Hematopoietic multipotent progenitor cell treated with erythropoietin and hydrocortisone succinate and interleukin-3 and kit ligand, for 15 days (in vitro differentiated cells): Measurements from ENCODE around the gene KRTAP5-2.
A peak's percentile ranks its signal among the peaks of the same experiment; 100 is the strongest.
"Not testable (repeated sequence)": the region's sequence is repeated elsewhere in the genome, so short reads cannot be mapped to it uniquely, and the experiment has no call there.

Experiments
- DNase-seq: peaks from one replicate; pipeline ENCODE4 v3.0.0-alpha.2; 2015; ENCODE audit warnings: low spot score

Gene KRTAP5-2

DNA sequence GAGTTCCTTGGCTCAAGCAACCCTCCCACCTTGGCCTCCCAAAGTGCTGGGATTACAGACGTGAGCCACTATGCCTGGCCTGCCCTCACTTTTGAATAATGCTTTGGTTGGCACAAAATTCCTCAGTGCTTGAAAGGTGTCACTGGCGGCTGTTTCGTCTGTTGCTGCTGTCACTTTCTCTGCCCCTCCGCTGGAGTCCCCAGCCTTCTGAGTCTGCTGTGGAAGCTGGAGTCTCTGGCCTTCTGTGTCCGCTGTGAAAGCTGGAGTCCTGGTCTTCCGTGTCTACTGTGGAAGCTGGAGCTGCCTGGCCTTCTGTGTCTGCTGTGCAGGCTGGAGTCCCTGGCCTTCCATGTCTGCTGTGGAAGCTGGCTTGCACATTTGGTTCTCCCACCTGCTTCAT, 8.1 kb downstream of the KRTAP5-2 start:
- DNase-seq: no peak

DNA sequence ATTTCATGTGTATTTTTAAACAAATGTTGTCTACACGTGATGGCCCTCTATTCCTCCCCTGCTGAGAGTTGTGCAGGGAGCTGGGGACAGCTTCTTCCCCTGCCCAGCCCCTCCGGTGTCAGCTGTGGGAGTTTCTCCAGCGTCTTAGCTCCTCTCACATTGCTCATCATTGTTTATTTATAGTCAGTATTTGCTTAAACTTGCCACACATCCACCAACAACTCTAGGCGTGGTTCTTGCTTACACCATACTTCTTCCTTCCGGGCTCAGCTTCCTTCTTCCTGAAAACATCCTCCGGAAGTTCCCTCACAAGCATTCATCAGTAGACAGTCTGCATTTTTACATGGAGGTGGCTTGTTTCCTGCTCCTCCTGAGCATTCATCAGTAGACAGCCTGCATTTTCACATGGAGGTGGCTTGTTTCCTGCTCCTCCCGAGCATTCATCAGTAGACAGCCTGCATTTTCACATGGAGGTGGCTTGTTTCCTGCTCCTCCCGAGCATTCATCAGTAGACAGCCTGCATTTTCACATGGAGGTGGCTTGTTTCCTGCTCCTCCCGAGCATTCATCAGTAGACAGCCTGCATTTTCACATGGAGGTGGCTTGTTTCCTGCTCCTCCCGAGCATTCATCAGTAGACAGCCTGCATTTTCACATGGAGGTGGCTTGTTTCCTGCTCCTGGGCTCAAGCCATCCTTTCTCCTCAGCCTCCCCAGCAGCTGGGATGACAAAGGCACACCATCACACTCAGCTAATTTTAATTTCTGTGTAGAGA, 8.7 kb downstream of the KRTAP5-2 start:
- not testable (repeated sequence) for DNase-seq

DNA sequence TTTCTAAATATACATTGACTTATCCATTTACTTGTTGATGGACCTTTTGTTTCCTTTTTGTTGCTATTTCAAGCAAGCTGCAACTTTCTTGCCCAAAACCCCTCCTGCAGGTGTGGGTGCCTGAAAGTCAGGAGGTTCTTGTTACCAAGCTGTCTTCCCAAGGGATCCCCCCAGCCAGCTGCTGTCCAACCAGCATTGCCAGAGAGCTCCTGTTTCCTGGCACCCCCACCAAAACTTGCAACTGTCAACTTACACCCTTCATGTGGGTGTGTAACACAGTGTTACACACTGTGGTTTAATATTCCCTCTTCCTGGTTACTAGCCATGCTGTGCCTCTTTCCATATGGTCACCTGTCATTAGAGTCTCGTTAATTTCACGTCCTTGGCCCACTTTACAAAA, 11.4 kb downstream of the KRTAP5-2 start:
- no peak for DNase-seq

DNA sequence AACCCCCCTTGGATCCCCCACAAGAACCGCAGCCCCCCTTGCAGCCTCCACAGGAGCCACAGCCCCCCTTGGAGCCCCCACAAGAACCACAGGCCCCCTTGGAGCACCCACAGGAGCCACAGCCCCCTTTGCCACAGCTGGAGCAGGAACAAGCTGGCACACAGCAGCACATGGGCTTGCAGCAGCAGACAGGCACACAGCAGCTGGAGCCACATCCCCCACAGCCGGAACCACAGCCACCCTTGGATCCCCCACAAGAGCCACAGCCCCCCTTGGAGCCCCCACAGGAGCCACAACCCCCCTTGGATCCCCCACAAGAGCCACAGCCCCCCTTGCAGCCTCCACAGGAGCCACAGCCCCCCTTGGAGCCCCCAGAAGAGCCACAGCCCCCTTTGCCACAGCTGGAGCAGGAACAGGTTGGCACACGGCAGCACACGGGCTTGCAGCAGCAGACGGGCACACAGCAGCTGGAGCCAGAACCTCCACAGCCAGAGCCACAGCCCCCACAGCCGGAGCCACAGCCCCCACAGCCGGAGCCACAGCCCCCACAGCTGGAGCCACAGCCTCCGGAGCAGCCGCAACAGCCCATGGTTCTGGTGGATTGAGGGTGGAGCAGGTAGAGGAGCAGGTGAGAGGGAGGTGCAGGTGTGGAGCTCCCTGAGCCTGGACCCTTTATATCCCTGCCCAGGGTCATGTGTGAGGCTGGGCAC, 13.3 kb downstream of the KRTAP5-2 start, which contains the start of gene KRTAP5-1:
TSS of gene KRTAP5-1 (minus strand) at position 623 of the 710 bp plus-strand sequence. CDS start at position 589, 34 bp downstream.
- DNase-seq: not testable (repeated sequence)

DNA sequence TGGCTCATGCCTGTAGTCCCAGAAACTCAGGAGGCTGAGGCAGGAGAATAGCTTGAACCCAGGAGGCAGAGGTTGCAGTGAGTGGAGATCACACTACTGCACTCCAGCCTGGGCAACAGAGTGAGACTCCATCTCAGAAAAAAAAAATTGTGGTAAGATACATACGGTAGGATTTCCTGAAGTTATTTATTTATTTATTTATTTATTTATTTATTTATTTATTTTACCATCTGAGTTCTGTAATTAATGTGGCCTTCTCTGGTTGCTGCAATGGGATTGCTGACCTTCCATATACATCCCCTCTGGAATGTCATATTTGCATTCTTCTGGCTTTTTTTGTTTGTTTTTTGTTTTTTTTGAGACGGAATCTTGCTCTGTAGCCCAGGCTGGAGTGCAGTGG, 15.2 kb downstream of the KRTAP5-2 start:
- DNase-seq: not testable (repeated sequence)

DNA sequence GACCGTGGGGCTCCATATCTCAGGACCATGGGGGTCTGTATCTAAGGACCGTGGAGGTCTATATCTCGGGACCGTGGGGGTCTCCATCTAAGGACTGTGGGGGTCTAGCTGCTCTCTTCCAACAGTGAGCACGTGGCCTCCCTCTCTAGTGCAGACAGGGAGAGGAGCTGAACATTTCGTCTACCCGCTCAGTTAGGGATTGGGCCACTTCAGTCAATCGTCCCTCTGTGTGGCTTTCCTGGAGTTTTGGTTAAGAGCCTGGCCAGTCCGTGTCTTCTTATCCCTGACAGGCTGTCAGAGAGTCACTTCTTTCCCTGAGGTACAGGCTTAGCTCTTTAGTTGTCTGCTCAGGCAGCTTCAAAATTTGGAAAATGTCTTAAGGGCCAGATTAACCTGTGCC, 16.1 kb downstream of the KRTAP5-2 start:
- DNase-seq: no peak

DNA sequence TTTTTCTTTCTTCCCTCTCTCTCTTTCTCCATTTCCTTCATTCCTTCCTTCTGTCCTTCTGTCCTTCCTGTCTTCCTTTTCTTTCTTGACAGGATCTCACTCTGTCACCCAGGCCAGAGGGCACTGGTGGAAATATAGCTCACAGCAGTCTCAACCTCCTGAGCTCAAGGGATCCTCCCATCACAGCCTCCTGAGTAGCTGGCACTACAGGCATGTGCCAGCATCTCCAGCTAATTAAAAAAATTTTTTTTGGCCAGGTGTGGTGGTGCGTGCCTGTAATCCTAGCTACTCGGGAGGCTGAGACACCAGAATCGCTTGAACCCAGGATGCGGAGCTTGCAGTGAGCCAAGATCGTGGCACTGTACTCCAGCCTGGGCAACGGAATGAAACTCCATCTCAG, 21.3 kb downstream of the KRTAP5-2 start:
- no peak for DNase-seq

DNA sequence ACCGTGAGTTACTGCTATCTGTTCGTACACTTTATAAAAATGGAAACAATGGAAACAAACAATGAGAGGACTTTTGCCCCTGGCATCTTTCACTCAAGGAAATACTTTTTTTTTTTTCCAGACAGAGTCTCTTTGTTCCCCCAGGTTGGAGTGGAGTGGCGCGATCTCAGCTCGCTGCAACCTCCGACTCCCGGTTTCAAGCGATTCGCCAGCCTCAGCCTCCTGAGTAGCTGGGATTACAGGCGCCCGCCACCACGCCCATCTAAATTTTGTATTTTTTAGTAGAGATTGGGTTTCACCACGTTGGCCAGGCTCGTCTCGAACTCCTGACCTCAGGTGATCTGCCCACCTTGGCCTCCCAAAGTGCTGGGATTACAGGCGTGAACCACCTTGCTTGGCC, 22.3 kb downstream of the KRTAP5-2 start:
- not testable (repeated sequence) for DNase-seq

DNA sequence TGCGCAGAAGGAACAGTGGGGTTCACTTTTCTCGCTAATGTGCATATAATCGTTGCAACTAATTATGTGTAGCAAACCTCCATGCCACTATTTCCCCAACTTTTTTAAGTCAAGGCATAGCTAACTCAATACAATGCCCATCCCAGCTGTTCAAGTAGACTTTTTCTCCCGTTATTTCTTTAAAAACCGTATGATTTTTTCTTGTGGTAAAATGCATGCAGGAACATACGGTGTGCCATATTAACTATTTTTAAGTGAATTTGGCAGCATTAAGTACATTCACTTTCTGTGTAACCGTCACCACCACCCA, 23.2 kb downstream of the KRTAP5-2 start:
- no peak for DNase-seq

DNA sequence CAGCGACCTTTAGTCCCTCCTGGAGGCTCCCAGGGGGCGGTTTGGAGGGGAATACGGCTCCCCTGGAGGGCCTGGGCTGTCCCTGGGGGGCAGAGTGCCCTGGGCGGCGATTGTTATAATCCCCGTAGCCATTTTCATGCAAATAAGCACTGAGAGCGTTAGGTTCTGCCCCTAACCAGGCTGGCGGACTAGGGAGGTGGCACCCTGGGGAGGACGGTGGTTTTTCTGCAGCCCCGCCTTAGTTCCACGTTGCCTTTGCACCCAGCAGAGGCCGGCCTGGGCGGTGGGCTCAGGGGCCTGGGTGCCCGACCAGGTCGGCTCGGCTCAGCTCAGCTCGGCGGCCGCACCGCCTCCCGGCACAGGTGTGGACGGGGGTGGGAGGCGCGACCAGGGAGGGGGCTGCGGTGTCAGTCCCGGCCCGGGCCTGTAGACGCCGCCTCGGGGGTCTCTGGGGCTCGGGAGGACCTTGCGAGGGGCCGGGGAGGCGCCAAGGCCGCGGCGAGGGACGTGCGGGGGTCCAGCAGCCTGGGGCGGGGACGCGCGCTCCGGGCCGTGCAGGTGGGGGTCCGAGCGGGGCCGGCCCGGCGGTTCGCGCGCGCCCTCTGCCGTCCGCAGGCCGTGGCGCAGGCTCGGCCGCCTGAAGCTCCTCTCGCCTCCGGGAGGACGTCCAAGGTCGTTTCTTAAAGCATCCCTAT, 23.7 kb downstream of the KRTAP5-2 start:
- peak; percentile 52 for DNase-seq

DNA sequence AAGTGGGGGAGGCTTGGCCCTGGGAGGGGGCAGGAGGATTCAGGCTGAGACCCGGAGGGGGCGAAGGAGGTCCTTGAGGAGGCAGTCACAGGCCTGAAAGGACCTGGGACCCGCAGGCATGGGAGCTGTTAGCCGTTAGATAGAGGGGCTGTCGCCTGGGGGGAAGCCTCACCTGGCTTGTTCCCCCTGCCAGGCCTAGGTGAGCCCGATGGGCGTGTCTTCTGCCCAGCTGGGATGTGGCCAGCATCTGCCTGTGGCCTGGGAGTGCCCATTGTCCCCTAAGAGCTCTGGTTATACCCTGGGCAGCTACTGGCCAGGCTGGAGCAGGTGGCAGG, 24.2 kb downstream of the KRTAP5-2 start:
- DNase-seq: no peak

DNA sequence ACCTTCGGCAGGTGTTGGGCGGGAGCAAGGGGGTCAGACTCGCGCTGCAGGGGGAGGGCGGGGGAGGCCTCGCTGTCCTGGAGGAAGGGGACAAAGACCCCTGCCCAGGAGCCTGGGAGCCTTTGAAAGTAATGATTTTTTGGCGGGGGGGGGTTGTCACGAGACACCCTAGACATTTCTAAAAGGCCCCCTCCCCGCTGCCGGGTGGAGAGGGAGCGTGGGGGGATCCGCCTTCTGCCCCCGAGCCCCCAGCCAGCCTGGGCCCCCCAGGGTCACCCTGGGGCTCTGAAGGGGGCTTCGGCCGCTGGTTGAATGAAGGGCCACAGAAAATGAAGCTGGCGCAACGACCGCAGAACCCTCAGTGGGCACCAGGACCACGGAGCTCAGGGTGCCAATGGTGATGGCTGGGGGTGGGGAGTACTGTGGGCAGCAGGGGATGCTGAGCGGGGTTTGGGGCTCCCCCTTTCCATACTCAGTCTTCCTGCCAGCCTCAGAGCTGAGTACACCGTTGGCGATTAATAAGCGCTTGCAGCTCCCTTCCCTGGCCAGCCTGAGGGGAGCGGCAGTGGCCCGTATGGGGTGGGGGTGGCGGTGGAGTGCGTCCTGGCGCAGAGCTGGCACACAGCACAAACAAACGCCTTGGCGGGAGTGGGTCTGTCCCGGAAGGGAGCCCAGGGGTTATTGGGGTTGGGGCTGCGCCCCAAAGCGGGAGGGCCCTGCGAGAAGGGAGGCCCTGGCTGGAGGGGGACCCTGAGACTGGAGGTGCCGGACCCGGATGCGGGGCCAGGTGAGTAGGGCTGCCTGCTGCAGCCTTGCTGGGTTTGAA, 24.8 kb downstream of the KRTAP5-2 start:
- no peak for DNase-seq

DNA sequence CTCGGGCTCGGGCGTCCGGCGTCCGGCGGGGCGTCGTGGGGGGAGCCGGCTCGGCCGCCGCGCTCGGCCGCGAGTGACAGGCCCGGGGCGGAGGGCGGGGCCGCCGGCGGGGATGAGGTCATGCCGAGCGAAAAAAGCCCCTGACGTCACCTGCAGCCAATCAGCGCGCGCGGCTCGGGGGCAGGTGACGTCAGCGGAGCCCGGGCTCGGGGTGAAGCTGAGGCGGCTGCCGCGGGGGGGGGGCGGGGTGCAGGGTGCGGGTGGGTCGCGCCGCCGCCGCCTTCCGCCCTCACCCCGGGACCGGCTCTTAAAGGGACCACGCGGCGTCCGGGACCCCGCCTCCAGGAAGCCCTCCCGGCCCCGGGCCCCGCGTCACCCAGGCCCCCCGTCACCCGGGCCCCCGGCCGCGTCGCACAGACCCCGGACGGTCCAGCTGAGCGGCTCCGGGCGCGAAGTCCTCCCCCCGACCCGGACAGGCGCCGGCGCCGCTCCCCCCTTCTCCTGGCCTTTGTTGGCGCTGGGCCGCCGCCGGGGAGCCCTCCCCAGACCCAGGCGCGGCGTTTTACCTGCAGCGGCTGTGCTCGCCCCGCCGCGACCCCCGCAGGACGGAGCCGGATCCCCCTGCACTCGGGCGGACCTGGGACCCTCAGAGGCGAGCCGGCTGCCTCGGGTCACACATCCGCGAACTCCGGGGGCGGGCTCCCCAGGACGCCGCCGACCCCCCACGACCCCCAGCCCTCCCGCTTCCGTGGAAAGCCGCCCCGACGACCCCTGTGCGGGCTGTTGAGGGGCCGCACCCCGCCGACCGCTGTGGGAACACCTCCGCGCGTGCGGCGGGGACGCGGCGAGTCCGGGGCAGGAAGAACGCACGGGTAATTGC, 25.7 kb downstream of the KRTAP5-2 start, which contains the start of gene DUSP8:
TSS of gene DUSP8 (minus strand) at position 75 of the 880 bp plus-strand sequence. CDS start 6,445 bp downstream, outside the sequence.
- peak; percentile 57 for DNase-seq

DNA sequence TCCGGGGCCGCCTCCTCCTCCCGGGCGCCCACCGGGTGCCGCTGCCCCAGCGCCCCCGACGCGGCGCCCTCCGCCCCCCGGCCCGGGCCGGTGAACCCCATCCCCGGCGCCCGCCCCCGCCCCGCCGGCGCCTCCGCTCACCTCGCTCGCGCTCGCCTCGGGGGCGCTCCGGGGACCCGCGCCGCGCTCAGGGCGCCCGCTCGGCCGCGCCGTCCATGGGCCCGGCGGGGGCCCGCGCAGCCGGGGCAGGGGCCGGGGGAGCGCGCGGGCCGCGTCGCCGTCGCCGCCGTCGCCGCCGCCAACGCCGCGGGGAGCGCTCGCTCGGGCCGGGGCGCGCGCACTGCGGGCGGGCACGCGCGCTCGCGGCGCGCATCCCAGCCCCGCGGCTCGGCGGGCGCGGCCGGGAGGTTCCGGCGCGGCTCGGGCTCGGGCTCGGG, 26.3 kb downstream of the KRTAP5-2 start:
- DNase-seq: no peak

DNA sequence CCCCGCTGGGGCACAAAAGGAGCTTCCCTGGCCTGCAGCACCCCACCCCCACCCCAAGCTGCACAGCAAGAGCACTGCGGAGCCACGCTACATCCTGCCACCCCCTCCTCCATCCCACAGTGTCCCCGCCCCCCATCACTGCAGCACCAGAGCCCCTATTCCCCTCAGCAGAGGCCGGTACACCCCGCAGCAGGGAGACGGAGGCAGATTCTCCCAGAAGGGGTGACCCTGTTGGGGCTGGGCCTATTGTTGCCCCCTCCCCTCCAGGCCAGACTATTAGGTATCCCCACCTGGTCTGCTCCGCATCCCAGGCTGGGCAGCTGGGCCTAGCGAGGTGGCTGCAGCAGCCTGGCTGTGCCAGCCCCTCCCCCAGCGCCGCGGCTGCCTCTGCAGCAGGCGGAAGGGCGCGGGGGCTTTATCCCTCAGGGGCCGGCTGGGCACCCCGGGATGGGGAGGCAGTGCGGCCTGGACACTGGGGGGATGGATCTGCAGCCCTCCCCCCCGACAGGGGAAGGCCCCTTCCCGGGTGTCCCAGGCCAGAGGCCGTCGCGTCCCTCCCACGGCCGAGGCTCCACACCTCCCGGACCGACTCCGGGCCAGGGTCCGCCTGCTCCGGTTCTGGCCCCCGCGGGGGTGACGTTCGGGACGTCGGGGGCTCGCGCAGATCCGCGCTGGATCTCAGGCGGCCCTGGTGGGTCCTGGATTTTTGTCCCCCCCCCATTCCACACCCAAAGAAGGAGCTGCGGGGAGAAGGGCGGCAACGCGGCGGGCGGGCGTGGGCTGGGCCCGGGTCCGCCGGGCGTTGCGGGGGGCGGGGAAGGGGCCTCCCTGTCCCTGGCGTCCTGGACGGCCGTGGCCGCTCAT, 27.0 kb downstream of the KRTAP5-2 start:
- no peak for DNase-seq

DNA sequence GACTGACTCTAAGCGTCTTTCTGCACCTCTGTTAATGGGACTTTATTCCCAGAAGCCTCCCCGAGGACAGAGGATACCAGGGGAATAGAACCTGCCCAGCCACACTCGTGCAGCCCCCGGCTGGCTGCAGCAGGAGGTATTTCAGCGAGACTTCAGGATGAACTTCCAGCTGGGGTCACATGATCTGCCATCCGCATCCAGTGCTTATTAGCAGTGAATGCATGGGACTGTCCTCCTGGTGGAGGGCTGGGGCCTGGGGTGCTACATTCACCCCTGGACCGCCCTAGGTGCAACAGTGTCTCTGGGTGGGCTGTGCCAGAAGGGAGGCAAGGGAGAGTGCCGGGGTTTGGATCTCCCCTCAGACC, 27.6 kb downstream of the KRTAP5-2 start:
- DNase-seq: no peak

DNA sequence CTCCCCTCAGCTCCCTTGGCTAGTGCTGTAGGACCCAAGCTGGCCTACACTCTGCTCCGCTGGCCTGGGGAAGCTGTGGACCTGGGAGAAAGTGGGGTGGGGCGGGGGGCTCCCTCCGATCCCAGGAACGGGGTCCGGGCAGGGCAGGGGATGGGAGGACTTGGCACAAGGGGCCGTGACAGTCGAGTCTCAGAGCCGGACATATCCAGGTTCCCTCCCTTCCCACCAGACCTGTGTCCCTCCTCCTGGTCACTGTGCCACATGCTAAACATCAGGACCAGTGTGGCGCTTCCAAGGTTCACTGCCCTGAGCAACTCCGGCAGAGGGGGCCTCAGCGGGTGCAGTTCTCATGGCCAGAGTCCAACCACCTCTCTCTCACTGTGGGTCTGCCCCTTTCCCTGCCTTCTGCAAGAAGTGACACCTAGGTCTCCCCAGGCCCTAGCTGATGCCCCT, 28.1 kb downstream of the KRTAP5-2 start:
- no peak for DNase-seq

DNA sequence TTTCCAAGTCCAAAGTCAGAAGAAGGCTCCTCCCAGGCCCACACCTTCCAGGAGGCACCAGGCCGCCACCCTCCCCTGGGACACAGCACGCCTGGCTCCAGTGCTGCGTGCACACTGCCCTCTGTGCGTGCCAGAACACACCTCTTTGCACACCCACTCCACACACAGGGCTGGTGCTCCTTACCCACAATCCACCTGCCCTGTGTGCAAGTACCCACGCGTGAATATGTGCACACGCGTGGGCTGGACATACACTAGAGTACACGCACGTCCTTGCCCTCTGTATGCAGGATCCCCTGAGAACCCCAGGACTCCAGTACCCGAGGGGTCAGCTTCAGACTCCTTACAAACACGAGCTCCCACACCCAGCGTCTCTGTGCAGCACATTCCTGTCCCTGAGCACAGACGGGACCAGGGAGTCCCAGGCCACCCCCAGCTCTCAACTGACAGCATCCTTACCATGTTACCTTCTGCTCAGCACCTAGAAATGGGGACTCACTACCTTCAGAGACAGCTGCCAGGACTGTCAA, 28.8 kb downstream of the KRTAP5-2 start:
- no peak for DNase-seq

DNA sequence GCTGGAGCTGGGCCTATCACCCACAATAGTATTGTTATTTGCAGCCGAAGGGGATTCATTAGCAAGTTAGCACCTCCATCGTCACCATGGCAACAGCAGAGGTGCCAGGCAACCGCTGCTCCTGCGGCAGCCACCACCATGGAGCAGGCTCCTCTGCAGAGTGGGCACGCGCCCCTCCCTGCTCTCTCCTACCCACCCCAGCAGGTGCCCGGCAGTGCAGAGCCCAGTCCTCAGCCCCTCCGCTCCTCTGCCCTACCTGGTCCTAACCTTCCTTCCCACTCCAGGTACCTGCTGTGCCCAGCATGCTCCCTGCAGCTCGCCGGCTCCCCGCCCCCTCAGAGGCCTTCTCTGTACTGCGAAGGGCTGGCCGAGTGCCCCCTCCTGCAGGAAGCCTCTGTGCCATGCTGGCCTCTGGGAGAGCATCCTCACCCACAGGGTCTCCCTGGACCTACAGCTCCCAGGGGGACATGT, 29.6 kb downstream of the KRTAP5-2 start:
- DNase-seq: no peak

DNA sequence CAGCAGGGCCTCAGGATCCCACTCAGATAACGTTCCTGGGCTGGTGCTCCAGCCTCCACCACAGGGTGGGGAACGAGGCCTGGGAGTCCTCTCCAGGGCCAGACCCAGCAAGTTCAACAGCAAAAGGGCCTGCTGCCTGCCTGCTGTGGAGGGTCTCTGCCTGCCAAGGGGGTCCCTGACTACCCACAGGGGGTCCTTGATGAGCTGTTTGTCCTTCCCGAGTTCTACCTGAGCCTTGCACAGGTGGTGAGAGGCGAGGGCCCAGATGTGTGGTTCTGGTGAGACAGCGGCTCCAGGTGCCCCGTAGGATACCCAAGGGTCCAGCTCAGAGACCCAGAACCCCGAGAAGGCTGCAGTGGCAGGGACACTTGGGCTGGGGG, 30.4 kb downstream of the KRTAP5-2 start:
- no peak for DNase-seq
